Measurements from ENCODE around the gene EBPL.

GRCh38 chr13:49693877-49694276, 2.6 kb upstream of the EBPL start:
- TF ChIP-seq GLI4 (tag by site-specific recombination; IDR thresholded peaks at IDR 0.05) (no peak), PBX3 (CRISPR knock-in tag; IDR thresholded peaks at IDR 0.05) (no peak), ZNF561 (tag by site-specific recombination; IDR thresholded peaks at IDR 0.05; ENCODE audit: borderline replicate concordance) (no peak), CTCF (tag by site-specific recombination; IDR thresholded peaks at IDR 0.05) (no peak), ZBTB48 (tag by site-specific recombination; IDR thresholded peaks at IDR 0.05) (no peak)
